Esophagus (tissue), 2 donors: Measurements from ENCODE around the gene MACROD2. TPM values are rescaled to one million over a fixed set of nuclear protein-coding genes. Genes with fewer than 3 reads are reported as not detected.

Experiments used
- H3K27ac ChIP-seq, 2 donors: one replicate each; pipeline ENCODE4 v1.5.1; 2013; ENCODE audit warnings: low read depth in 2 of 2, mild to moderate bottlenecking in 2 of 2, inconsistent platforms in 1 of 2, low read length in 1 of 2, moderate library complexity in 1 of 2
- H3K27me3 ChIP-seq, 2 donors: one replicate each; pipeline ENCODE4 v1.6.1; 2013; ENCODE audit warnings: low read length in 2 of 2, control low read depth in 1 of 2, mild to moderate bottlenecking in 1 of 2; ENCODE audit not compliant: insufficient read depth in 2 of 2, control insufficient read depth in 1 of 2
- H3K36me3 ChIP-seq, 2 donors: one replicate each; pipeline ENCODE4 v1.6.1; 2013; ENCODE audit warnings: low read length in 1 of 2; ENCODE audit not compliant: control insufficient read depth in 2 of 2, insufficient read depth in 2 of 2
- H3K4me1 ChIP-seq, 2 donors: one replicate each; pipeline ENCODE4 v1.6.1; 2013; ENCODE audit warnings: low read length in 1 of 2; ENCODE audit not compliant: control insufficient read depth in 2 of 2, insufficient read depth in 2 of 2
- H3K4me3 ChIP-seq, 2 donors: one replicate each; pipeline ENCODE4 v1.5.1; 2013; ENCODE audit warnings: low read length in 2 of 2, mild to moderate bottlenecking in 2 of 2, low read depth in 1 of 2, moderate library complexity in 1 of 2
- H3K9me3 ChIP-seq, 2 donors: one replicate each; pipeline ENCODE4 v1.6.1; 2013; ENCODE audit warnings: mild to moderate bottlenecking in 2 of 2, low read depth in 1 of 2, low read length in 1 of 2, moderate library complexity in 1 of 2; ENCODE audit not compliant: control insufficient read depth in 2 of 2, insufficient read depth in 1 of 2
- WGBS, 2 donors: extraction: QIAGEN DNeasy Blood & Tissue Kit; methylation state at CpG; one replicate each; pipeline ENCODE4 v1.1.7; 2013; 5-methylcytosine and 5-hydroxymethylcytosine counted together
- polyA plus RNA-seq, 2 donors: library from polyadenylated mRNA; stranded (reverse); fragments of 200-250 nt; gene quantifications; one replicate each; pipeline ENCODE4 v1.2.3, GENCODE V29; 2013
- donor health status: healthy with polysubstance abuse.
- donor health status: Bipolar disorder and iron deficiency.

MACROD2 gene
- polyA plus RNA-seq, 2 donors = 0.64 to 1.9 TPM

GRCh38 chr20:15265581-15266309 lies 1270.4 kb downstream of the MACROD2 start:
- no peak overlapping the region for H3K27ac ChIP-seq
- no peaks in the 10 kb centered on the region for H3K4me1 ChIP-seq
- no peaks in the 10 kb centered on the region for H3K27me3 ChIP-seq
- no peaks in the 10 kb centered on the region for H3K9me3 ChIP-seq
- H3K4me3 ChIP-seq = no peak overlapping the region
- 50 to 51% methylated on average over 1 of the region's 1 CpG for WGBS, 2 donors
- no peaks in the 10 kb centered on the region for H3K36me3 ChIP-seq

GRCh38 chr20:15267935-15268334 lies 1272.6 kb downstream of the MACROD2 start:
- H3K27me3 ChIP-seq = no peaks in the 10 kb centered on the region
- H3K36me3 ChIP-seq = no peaks in the 10 kb centered on the region
- WGBS, 2 donors = 58 to 65% methylated on average over 1 of the region's 1 CpG
- no peak overlapping the region for H3K27ac ChIP-seq
- H3K4me1 ChIP-seq = no peaks in the 10 kb centered on the region
- H3K4me3 ChIP-seq = no peak overlapping the region
- H3K9me3 ChIP-seq = no peaks in the 10 kb centered on the region

GRCh38 chr20:15278041-15278440 lies 1282.7 kb downstream of the MACROD2 start:
- Histone ChIP-seq H3K4me3 (no peak overlapping the region), H3K27me3 (no peaks in the 10 kb centered on the region), H3K9me3 (peaks cover 0 to 2% of the 10 kb centered on the region in 2 donors), H3K4me1 (no peaks in the 10 kb centered on the region), H3K27ac (no peak overlapping the region), H3K36me3 (no peaks in the 10 kb centered on the region)

GRCh38 chr20:15287329-15287728 lies 1292.0 kb downstream of the MACROD2 start:
- Histone ChIP-seq H3K27ac (no peak overlapping the region), H3K4me1 (no peaks in the 10 kb centered on the region), H3K9me3 (no peaks in the 10 kb centered on the region), H3K27me3 (no peaks in the 10 kb centered on the region), H3K36me3 (no peaks in the 10 kb centered on the region), H3K4me3 (no peak overlapping the region)
- WGBS, 2 donors = 80 to 81% methylated on average over 5 of the region's 5 CpGs

GRCh38 chr20:15288106-15288505 lies 1292.8 kb downstream of the MACROD2 start:
- Histone ChIP-seq H3K9me3 (no peaks in the 10 kb centered on the region), H3K36me3 (no peaks in the 10 kb centered on the region)
- WGBS, 2 donors = 80 to 84% methylated on average over 3 of the region's 3 CpGs

GRCh38 chr20:15289337-15289736 lies 1294.0 kb downstream of the MACROD2 start:
- Histone ChIP-seq H3K4me1 (no peaks in the 10 kb centered on the region), H3K36me3 (no peaks in the 10 kb centered on the region), H3K4me3 (no peak overlapping the region), H3K9me3 (no peaks in the 10 kb centered on the region), H3K27ac (no peak overlapping the region), H3K27me3 (no peaks in the 10 kb centered on the region)
- 68 to 71% methylated on average over 4 of the region's 4 CpGs for WGBS, 2 donors

More at GRCh38 chr20:15288106-15288505, 1292.8 kb downstream of the MACROD2 start:
- Histone ChIP-seq H3K27me3 (no peaks in the 10 kb centered on the region), H3K27ac (no peak overlapping the region), H3K4me3 (no peak overlapping the region), H3K4me1 (no peaks in the 10 kb centered on the region)

- no peaks in the 10 kb centered on the region for H3K36me3 ChIP-seq
- no peaks in the 10 kb centered on the region for H3K27me3 ChIP-seq
- 82 to 83% methylated on average over 4 of the region's 4 CpGs for WGBS, 2 donors
- H3K4me3 ChIP-seq = no peak overlapping the region
- H3K4me1 ChIP-seq = no peaks in the 10 kb centered on the region
- H3K9me3 ChIP-seq = no peaks in the 10 kb centered on the region
- no peak overlapping the region for H3K27ac ChIP-seq
Observed at GRCh38 chr20:15292405-15292804, 1297.1 kb downstream of the MACROD2 start.

GRCh38 chr20:15296422-15296821 lies 1301.1 kb downstream of the MACROD2 start:
- no peaks in the 10 kb centered on the region for H3K4me1 ChIP-seq
- no peak overlapping the region for H3K4me3 ChIP-seq
- H3K36me3 ChIP-seq = no peaks in the 10 kb centered on the region
- no peaks in the 10 kb centered on the region for H3K27me3 ChIP-seq
- no peaks in the 10 kb centered on the region for H3K9me3 ChIP-seq
- no peak overlapping the region for H3K27ac ChIP-seq

- Histone ChIP-seq H3K9me3 (no peaks in the 10 kb centered on the region), H3K27me3 (no peaks in the 10 kb centered on the region), H3K4me3 (no peak overlapping the region), H3K36me3 (no peaks in the 10 kb centered on the region), H3K4me1 (no peaks in the 10 kb centered on the region), H3K27ac (no peak overlapping the region)
- 78 to 88% methylated on average over 5 of the region's 5 CpGs for WGBS, 2 donors
Observed at GRCh38 chr20:15297059-15297875, 1302.0 kb downstream of the MACROD2 start.
